HEK293 (cell line): ENCODE data around the gene CHD1L.

Experiments
- CTCF ChIA-PET: fragments of 350-600 bp; formaldehyde crosslinking; extraction: SDS; loops from one replicate; lab custom pipeline; 2021; ENCODE audit warnings: antibody characterized with exemption; lab: Yijun Ruan, JAX
- POLR2A ChIA-PET: fragments of 300-600 bp; formaldehyde crosslinking; extraction: SDS; loops from one replicate; lab custom pipeline; 2020; ENCODE audit warnings: antibody characterized with exemption, inconsistent platforms; lab: Yijun Ruan, JAX
- H3K27ac ChIP-seq: fragments of 200-500 bp; sonication (Bioruptor generic); 2 replicates; pipeline ENCODE4 v1.5.1; 2014; ENCODE audit warnings: low read depth, low read length, control low read depth, inconsistent platforms; ENCODE audit errors: extremely low read depth
- H3K36me3 ChIP-seq, 2 experiments: fragments of 200-500 bp in 1 of 2; sonication (Bioruptor generic) in 1 of 2; 1 replicate in 1 of 2; 2 replicates in 1 of 2; pipeline ENCODE4 v1.5.1; 2014 to 2017; ENCODE audit warnings: inconsistent platforms in 2 of 2, low read length in 2 of 2; ENCODE audit not compliant: control insufficient read depth in 2 of 2, insufficient read depth in 1 of 2
- H3K4me1 ChIP-seq: fragments of 200-500 bp; sonication (Bioruptor generic); 2 replicates; pipeline ENCODE4 v1.5.1; 2014; ENCODE audit warnings: mild to moderate bottlenecking, low read length, inconsistent platforms; ENCODE audit not compliant: control insufficient read depth, insufficient read depth
- H3K4me3 ChIP-seq: 2 replicates; pipeline ENCODE4 v1.5.1; 2011; ENCODE audit warnings: low read depth, mild to moderate bottlenecking, control low read depth, low read length, moderate library complexity
- H3K9me3 ChIP-seq: fragments of 200-500 bp; sonication (Bioruptor generic); 2 replicates; pipeline ENCODE4 v1.5.1; 2014; ENCODE audit warnings: low read depth, low read length, inconsistent platforms; ENCODE audit not compliant: control insufficient read depth, insufficient read depth
- BCL11B ChIP-seq: fragments of 450-650 bp; formaldehyde crosslinking; IDR thresholded peaks from 2 replicates; pipeline ENCODE4 v1.5.1; 2016; ENCODE audit warnings: low read depth, missing biosample characterization, missing genetic modification characterization
- FEZF1 ChIP-seq: fragments of 450-650 bp; formaldehyde crosslinking; IDR thresholded peaks from 2 replicates; pipeline ENCODE4 v1.5.1; 2016; ENCODE audit warnings: missing biosample characterization, missing genetic modification characterization
- HOXA7 ChIP-seq: sonication (generic); formaldehyde crosslinking; IDR thresholded peaks from 2 replicates; pipeline ENCODE4 v1.8.1; 2022; ENCODE audit warnings: missing genetic modification reagents, borderline replicate concordance
- HOXC10 ChIP-seq: sonication (generic); formaldehyde crosslinking; IDR thresholded peaks from 2 replicates; pipeline ENCODE4 v1.8.1; 2023; ENCODE audit warnings: mild to moderate bottlenecking, missing genetic modification reagents
- PRDM1 ChIP-seq: fragments of 450-650 bp; formaldehyde crosslinking; IDR thresholded peaks from 2 replicates; pipeline ENCODE4; 2016; ENCODE audit warnings: missing biosample characterization, missing genetic modification characterization
- PRDM10 ChIP-seq: fragments of 450-650 bp; formaldehyde crosslinking; IDR thresholded peaks from 2 replicates; pipeline ENCODE4 v1.5.1; 2016; ENCODE audit warnings: missing biosample characterization, missing genetic modification characterization
- PRDM6 ChIP-seq: fragments of 450-650 bp; formaldehyde crosslinking; IDR thresholded peaks from 2 replicates; pipeline ENCODE4 v1.5.1; 2017; ENCODE audit warnings: missing biosample characterization, missing genetic modification characterization
- RBAK ChIP-seq: fragments of 450-650 bp; formaldehyde crosslinking; IDR thresholded peaks from 2 replicates; pipeline ENCODE4 v1.5.1; 2016; ENCODE audit warnings: missing biosample characterization, missing genetic modification characterization
- YY2 ChIP-seq: fragments of 450-650 bp; formaldehyde crosslinking; IDR thresholded peaks from 2 replicates; pipeline ENCODE4 v1.5.1; 2016; ENCODE audit warnings: missing biosample characterization, missing genetic modification characterization
- ZIC2 ChIP-seq: fragments of 450-650 bp; formaldehyde crosslinking; IDR thresholded peaks from 2 replicates; pipeline ENCODE4 v1.5.1; 2016; ENCODE audit warnings: missing biosample characterization, missing genetic modification characterization
- ZNF112 ChIP-seq: fragments of 450-650 bp; formaldehyde crosslinking; IDR thresholded peaks from 2 replicates; pipeline ENCODE4 v1.5.0; 2017; ENCODE audit warnings: missing biosample characterization, missing genetic modification characterization
- ZNF138 ChIP-seq: fragments of 450-650 bp; formaldehyde crosslinking; IDR thresholded peaks from 2 replicates; pipeline ENCODE4 v1.5.1; 2016; ENCODE audit warnings: missing biosample characterization, missing genetic modification characterization, borderline replicate concordance
- ZNF292 ChIP-seq: fragments of 450-650 bp; formaldehyde crosslinking; IDR thresholded peaks from 2 replicates; pipeline ENCODE4 v1.5.1; 2016; ENCODE audit warnings: low read depth, missing biosample characterization, missing genetic modification characterization, borderline replicate concordance
- ZNF324 ChIP-seq: fragments of 450-650 bp; formaldehyde crosslinking; IDR thresholded peaks from 2 replicates; pipeline ENCODE4 v1.5.1; 2016; ENCODE audit warnings: missing biosample characterization, missing genetic modification characterization
- ZNF513 ChIP-seq: fragments of 450-650 bp; IDR thresholded peaks from 2 replicates; pipeline ENCODE4 v1.5.1; 2018; ENCODE audit warnings: missing biosample characterization, missing genetic modification characterization
- ZNF549 ChIP-seq: fragments of 450-650 bp; IDR thresholded peaks from 2 replicates; pipeline ENCODE4 v1.5.1; 2018; ENCODE audit warnings: missing biosample characterization, missing genetic modification characterization, mild to moderate bottlenecking, inconsistent platforms, moderate library complexity
- ZNF624 ChIP-seq: fragments of 450-650 bp; formaldehyde crosslinking; IDR thresholded peaks from 2 replicates; pipeline ENCODE4 v1.5.1; 2017; ENCODE audit warnings: missing biosample characterization, missing genetic modification characterization
- ZNF660 ChIP-seq: fragments of 450-650 bp; IDR thresholded peaks from 2 replicates; pipeline ENCODE4 v1.5.1; 2018; ENCODE audit warnings: missing biosample characterization, mild to moderate bottlenecking, missing genetic modification characterization
- ZNF707 ChIP-seq: fragments of 450-650 bp; formaldehyde crosslinking; IDR thresholded peaks from 2 replicates; pipeline ENCODE4 v1.5.1; 2016; ENCODE audit warnings: missing biosample characterization, missing genetic modification characterization
- ZNF830 ChIP-seq: fragments of 450-650 bp; IDR thresholded peaks from 2 replicates; pipeline ENCODE4 v1.5.0; 2018; ENCODE audit warnings: missing biosample characterization, missing genetic modification characterization, low read depth, mild to moderate bottlenecking, moderate library complexity
- ZSCAN30 ChIP-seq: fragments of 450-650 bp; IDR thresholded peaks from 2 replicates; pipeline ENCODE4 v1.5.1; 2018; ENCODE audit warnings: missing biosample characterization, mild to moderate bottlenecking, missing genetic modification characterization, moderate library complexity

CHD1L gene

GRCh38 chr1:147211577-147211976 lies 30.9 kb upstream of the CHD1L start (continued):
- TF ChIP-seq ZNF549 (no peak), HOXA7 (CRISPR knock-in tag) (no peak), BCL11B (tag by site-specific recombination) (no peak), ZNF707 (tag by site-specific recombination) (no peak), ZNF292 (tag by site-specific recombination) (no peak), FEZF1 (tag by site-specific recombination) (no peak)

- POLR2A ChIA-PET: no interaction called here
- no peak overlapping the region for H3K4me3 ChIP-seq
- TF ChIP-seq ZNF138: no peak
- TF ChIP-seq YY2: no peak
- no peak for TF ChIP-seq PRDM6 (tag by site-specific recombination)
- TF ChIP-seq HOXC10 (CRISPR knock-in tag): no peak
- no peak for TF ChIP-seq FEZF1 (tag by site-specific recombination)
- no peak for TF ChIP-seq ZIC2 (tag by site-specific recombination)
- no peak for TF ChIP-seq ZNF660 (tag by site-specific recombination)
- TF ChIP-seq RBAK (tag by site-specific recombination): no peak
- TF ChIP-seq ZNF624 (tag by site-specific recombination): no peak
- no peak for TF ChIP-seq ZNF549
- no peak for TF ChIP-seq ZSCAN30 (tag by site-specific recombination)
- no peak for TF ChIP-seq ZNF513 (tag by site-specific recombination)
- TF ChIP-seq PRDM1 (tag by site-specific recombination): no peak
- TF ChIP-seq ZNF112: no peak
- TF ChIP-seq ZNF830: no peak
- TF ChIP-seq, all 188 proteins: peak for 0
- CTCF ChIA-PET: interaction anchor here (0.9 kb wide), 1 partner anchor 30 kb away, joined by 3 read pairs; no protein-coding TSS in a partner anchor
- H3K27ac ChIP-seq: no peak overlapping the region
- no peaks in the 10 kb centered on the region for H3K4me1 ChIP-seq
- no peaks in the 10 kb centered on the region for H3K36me3 ChIP-seq
- H3K9me3 ChIP-seq: no peaks in the 10 kb centered on the region
Observed at GRCh38 chr1:147213271-147213670, 29.2 kb upstream of the CHD1L start.

GRCh38 chr1:147214325-147214724 lies 28.2 kb upstream of the CHD1L start:
- Histone ChIP-seq H3K9me3 (no peaks in the 10 kb centered on the region), H3K36me3 (no peaks in the 10 kb centered on the region), H3K27ac (no peak overlapping the region)
- POLR2A ChIA-PET: no interaction called here
- no peak for TF ChIP-seq ZNF324
- TF ChIP-seq ZNF660 (tag by site-specific recombination): peak; percentile 64; the same call in 1 of the 2 replicates
- TF ChIP-seq PRDM10: peak; percentile 64
- TF ChIP-seq, all 188 proteins: peak for 2
- Histone ChIP-seq H3K4me1 (no peaks in the 10 kb centered on the region), H3K4me3 (no peak overlapping the region)
- CTCF ChIA-PET: interaction anchor here (0.9 kb wide), 1 partner anchor 29 kb away, joined by 3 read pairs; no protein-coding TSS in a partner anchor
